ENCODE data around the gene PRR19.

GRCh38 chr19:42350417-42350816 lies 48.5 kb downstream of the PRR19 start:
- TF ChIP-seq, protein P1, sequence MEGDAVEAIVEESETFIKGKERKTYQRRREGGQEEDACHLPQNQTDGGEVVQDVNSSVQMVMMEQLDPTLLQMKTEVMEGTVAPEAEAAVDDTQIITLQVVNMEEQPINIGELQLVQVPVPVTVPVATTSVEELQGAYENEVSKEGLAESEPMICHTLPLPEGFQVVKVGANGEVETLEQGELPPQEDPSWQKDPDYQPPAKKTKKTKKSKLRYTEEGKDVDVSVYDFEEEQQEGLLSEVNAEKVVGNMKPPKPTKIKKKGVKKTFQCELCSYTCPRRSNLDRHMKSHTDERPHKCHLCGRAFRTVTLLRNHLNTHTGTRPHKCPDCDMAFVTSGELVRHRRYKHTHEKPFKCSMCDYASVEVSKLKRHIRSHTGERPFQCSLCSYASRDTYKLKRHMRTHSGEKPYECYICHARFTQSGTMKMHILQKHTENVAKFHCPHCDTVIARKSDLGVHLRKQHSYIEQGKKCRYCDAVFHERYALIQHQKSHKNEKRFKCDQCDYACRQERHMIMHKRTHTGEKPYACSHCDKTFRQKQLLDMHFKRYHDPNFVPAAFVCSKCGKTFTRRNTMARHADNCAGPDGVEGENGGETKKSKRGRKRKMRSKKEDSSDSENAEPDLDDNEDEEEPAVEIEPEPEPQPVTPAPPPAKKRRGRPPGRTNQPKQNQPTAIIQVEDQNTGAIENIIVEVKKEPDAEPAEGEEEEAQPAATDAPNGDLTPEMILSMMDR (IDR thresholded peaks at IDR 0.05; ENCODE audit: poor library complexity, severe bottlenecking): no peak
- TF ChIP-seq RAD21 (conservative IDR thresholded peaks at IDR 0.05) (no peak), EZH2 (IDR thresholded peaks at IDR 0.05; ENCODE audit: borderline replicate concordance, insufficient read depth, low read length, poor library complexity, severe bottlenecking) (no peak), MXI1 (conservative IDR thresholded peaks at IDR 0.05; ENCODE audit: poor library complexity, severe bottlenecking) (no peak), POLR2AphosphoS5 (IDR thresholded peaks at IDR 0.05) (no peak), TAF1 (IDR thresholded peaks at IDR 0.05; ENCODE audit: low read depth) (no peak), SMC3 (conservative IDR thresholded peaks at IDR 0.05; ENCODE audit: poor library complexity) (no peak)
- TF ChIP-seq, protein P2, sequence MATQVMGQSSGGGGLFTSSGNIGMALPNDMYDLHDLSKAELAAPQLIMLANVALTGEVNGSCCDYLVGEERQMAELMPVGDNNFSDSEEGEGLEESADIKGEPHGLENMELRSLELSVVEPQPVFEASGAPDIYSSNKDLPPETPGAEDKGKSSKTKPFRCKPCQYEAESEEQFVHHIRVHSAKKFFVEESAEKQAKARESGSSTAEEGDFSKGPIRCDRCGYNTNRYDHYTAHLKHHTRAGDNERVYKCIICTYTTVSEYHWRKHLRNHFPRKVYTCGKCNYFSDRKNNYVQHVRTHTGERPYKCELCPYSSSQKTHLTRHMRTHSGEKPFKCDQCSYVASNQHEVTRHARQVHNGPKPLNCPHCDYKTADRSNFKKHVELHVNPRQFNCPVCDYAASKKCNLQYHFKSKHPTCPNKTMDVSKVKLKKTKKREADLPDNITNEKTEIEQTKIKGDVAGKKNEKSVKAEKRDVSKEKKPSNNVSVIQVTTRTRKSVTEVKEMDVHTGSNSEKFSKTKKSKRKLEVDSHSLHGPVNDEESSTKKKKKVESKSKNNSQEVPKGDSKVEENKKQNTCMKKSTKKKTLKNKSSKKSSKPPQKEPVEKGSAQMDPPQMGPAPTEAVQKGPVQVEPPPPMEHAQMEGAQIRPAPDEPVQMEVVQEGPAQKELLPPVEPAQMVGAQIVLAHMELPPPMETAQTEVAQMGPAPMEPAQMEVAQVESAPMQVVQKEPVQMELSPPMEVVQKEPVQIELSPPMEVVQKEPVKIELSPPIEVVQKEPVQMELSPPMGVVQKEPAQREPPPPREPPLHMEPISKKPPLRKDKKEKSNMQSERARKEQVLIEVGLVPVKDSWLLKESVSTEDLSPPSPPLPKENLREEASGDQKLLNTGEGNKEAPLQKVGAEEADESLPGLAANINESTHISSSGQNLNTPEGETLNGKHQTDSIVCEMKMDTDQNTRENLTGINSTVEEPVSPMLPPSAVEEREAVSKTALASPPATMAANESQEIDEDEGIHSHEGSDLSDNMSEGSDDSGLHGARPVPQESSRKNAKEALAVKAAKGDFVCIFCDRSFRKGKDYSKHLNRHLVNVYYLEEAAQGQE (IDR thresholded peaks at IDR 0.05; ENCODE audit: borderline replicate concordance): no peak

All from neural cell (in vitro differentiated cells).